ENCODE data around the gene LARGE1. TPM values are rescaled to one million over a fixed set of nuclear protein-coding genes. Genes with fewer than 3 reads are reported as not detected.

Gene LARGE1
- total and polyA plus RNA-seq, 2 of the 8 experiments (the other 6 are each of a cell fraction or from before 2014, with no cell fraction given): 43.7 to 83.0 TPM

DNA sequence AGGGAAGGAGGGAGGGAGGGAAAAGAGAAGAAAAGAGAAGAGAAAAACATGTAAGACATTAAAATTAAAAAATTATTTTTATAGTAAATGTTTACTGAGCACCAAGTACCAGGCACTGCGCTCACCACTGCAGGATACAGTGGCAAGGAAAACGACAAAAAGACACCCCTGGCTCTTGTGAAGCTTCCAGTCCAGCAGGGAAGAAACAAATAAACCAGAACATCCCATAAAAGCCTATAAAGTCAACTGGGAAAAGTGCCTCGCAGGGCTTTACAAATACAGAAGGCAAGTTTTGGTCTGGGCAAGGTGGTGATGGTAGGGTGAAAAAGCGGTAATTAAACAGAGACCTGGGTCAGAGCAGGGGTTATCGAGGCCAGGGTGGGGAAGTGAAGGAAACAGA lies 33.6 kb downstream of the LARGE1 start:
- WGBS, 2 experiments (ENCODE audit: extremely low coverage in 1 of 2, insufficient coverage in 1 of 2, insufficient read length in 1 of 2, insufficient replicate concordance in 2 of 2, low coverage in 1 of 2, low lambda C conversion rate in 2 of 2, missing lambda C conversion rate in 1 of 2): 89% methylated on average over 5 of the region's 5 CpGs; no CpG with 5 or more reads in 1 of the 2 experiments
- Histone ChIP-seq H3K27me3 (replicated peaks in 1 of 4; ENCODE audit: control insufficient read depth in 3 of 4, extremely low read depth in 1 of 4, insufficient read depth in 3 of 4, low read length in 3 of 4) (no peaks in the 10 kb centered on the region), H4K20me1 (replicated peaks in 1 of 2; ENCODE audit: control insufficient read depth in 1 of 2, insufficient read depth in 2 of 2, low read length in 2 of 2) (peaks cover 20 to 21% of the 10 kb centered on the region in 2 experiments), H2BK12ac (ENCODE audit: low read depth, low read length) (no peak overlapping the region), H3K23me2 (ENCODE audit: low read depth, low read length) (no peaks in the 10 kb centered on the region; the same call in 1 of the 2 replicates), H3K4me1 (replicated peaks in 1 of 4; ENCODE audit: control insufficient read depth in 3 of 4, insufficient read depth in 4 of 4, low read length in 3 of 4) (peaks cover 16 to 42% (median 31%) of the 10 kb centered on the region in 4 experiments), H3K4ac (replicated peaks; ENCODE audit: insufficient read length, low read depth, low read length) (no peak overlapping the region), H3K27ac (ENCODE audit: low read depth, low read length) (no peak overlapping the region), H3K56ac (replicated peaks; ENCODE audit: insufficient read length, low read depth, low read length) (no peak overlapping the region), H2BK120ac (replicated peaks; ENCODE audit: low read depth, low read length) (no peak overlapping the region), H3K36me3 (ENCODE audit: control insufficient read depth in 2 of 4, insufficient read depth in 4 of 4, low read length in 3 of 4) (no peaks in the 10 kb centered on the region), H3K9ac (replicated peaks in 1 of 4; ENCODE audit: extremely low read depth in 1 of 4, low read depth in 3 of 4, low read length in 3 of 4) (no peak overlapping the region), H3K23ac (ENCODE audit: insufficient read length) (no peak overlapping the region), H4K8ac (ENCODE audit: extremely low read depth, insufficient read depth, low read length) (no peak overlapping the region), H4K91ac (replicated peaks; ENCODE audit: insufficient read length, low read length) (no peak overlapping the region), H3K79me2 (ENCODE audit: control insufficient read depth in 1 of 2, insufficient read depth in 2 of 2, low read length in 2 of 2) (peaks cover 37 to 98% of the 10 kb centered on the region in 2 experiments), H3K9me3 (ENCODE audit: insufficient read depth in 2 of 2, low read depth in 1 of 2, low read length in 1 of 2) (no peaks in the 10 kb centered on the region), H3K4me2 (ENCODE audit: insufficient read depth in 1 of 2, low read depth in 2 of 2, low read length in 2 of 2) (no peak overlapping the region), H3K14ac (ENCODE audit: insufficient read length) (no peak overlapping the region), H3K4me3 (ENCODE audit: extremely low read depth in 1 of 4, insufficient read depth in 2 of 4, low read depth in 3 of 4, low read length in 4 of 4) (no peak overlapping the region), H2BK20ac (ENCODE audit: low read length) (no peak overlapping the region), H2AK5ac (ENCODE audit: low read depth, low read length) (no peak overlapping the region), H2BK15ac (ENCODE audit: low read length) (no peak overlapping the region), H3K79me1 (ENCODE audit: low read depth, low read length) (peaks cover 21% of the 10 kb centered on the region), H4K5ac (ENCODE audit: insufficient read length, low read depth, low read length) (no peak overlapping the region), H2AFZ (ENCODE audit: low read length) (no peak overlapping the region), H3K18ac (ENCODE audit: extremely low read depth, low read length) (0 out of 2 replicates have a peak overlapping the region, but pooled peaks have one; percentile 13), H2BK5ac (ENCODE audit: low read depth, low read length) (no peak overlapping the region; the same call in 1 of the 2 replicates)
- DNase-seq (ENCODE audit: low read depth in 1 of 2, low spot score in 2 of 2): no peak
- FAIRE-seq: no peak
- POLR2A ChIA-PET (ENCODE audit: partially characterized antibody): no interaction called here
- CTCF ChIA-PET (ENCODE audit: partially characterized antibody): interaction anchor here (0.7 to 1.6 kb wide), 2 partner anchors 12 to 36 kb away, joined by 3 to 4 read pairs; no protein-coding TSS in a partner anchor
- TF ChIP-seq RBBP5 (IDR thresholded peaks at IDR 0.05; ENCODE audit: borderline replicate concordance, low read depth, low read length) (no peak), CREB1 (IDR thresholded peaks at IDR 0.05) (no peak), TAF1 (IDR thresholded peaks at IDR 0.05; ENCODE audit: low read depth, low read length) (no peak), CBX5 (IDR thresholded peaks at IDR 0.05; ENCODE audit: low read depth, low read length) (no peak), JUN (IDR thresholded peaks at IDR 0.05; ENCODE audit: low read depth, low read length) (no peak)
- TF ChIP-seq, protein P1, sequence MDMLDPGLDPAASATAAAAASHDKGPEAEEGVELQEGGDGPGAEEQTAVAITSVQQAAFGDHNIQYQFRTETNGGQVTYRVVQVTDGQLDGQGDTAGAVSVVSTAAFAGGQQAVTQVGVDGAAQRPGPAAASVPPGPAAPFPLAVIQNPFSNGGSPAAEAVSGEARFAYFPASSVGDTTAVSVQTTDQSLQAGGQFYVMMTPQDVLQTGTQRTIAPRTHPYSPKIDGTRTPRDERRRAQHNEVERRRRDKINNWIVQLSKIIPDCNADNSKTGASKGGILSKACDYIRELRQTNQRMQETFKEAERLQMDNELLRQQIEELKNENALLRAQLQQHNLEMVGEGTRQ (IDR thresholded peaks at IDR 0.05; ENCODE audit: low read length): no peak
